Retinal pigment epithelial cell (primary cell): ENCODE results near the gene GAREM1.

Source experiments
- DNase-seq: peaks from one replicate; pipeline ENCODE4 v3.0.0-alpha.2; 2010; ENCODE audit warnings: low read depth
- H3K4me3 ChIP-seq: 2 replicates; pipeline ENCODE4 v1.5.1; 2011; ENCODE audit warnings: mild to moderate bottlenecking, low read length, control low read depth, moderate library complexity
- CTCF ChIP-seq: conservative IDR thresholded peaks from 2 replicates; pipeline ENCODE4 v1.5.1; 2011; ENCODE audit warnings: low read depth, low read length, control low read depth, inconsistent platforms

The GAREM1 gene

DNA sequence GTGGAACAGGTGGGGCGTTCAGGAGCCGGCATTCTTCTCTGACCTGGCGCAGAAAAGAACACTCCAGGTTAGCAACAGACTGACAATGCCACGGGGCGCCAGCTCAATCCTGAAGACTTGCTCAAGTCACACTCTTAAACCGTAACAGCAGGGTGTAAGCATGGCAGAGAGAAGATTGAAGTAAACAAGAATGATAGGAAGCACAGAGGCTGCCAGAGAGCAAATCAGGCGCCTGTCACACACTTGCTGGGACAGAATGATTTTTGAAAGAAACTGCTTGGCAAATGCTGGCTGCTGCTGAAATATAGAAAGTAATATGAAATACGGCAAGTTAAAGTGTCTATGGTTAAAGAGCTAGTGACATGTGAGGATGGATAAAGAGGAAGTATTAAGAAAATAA is 200.3 kb downstream of the GAREM1 start:
- no peak overlapping the region for H3K4me3 ChIP-seq
- no peak for DNase-seq
- no peak for TF ChIP-seq CTCF

DNA sequence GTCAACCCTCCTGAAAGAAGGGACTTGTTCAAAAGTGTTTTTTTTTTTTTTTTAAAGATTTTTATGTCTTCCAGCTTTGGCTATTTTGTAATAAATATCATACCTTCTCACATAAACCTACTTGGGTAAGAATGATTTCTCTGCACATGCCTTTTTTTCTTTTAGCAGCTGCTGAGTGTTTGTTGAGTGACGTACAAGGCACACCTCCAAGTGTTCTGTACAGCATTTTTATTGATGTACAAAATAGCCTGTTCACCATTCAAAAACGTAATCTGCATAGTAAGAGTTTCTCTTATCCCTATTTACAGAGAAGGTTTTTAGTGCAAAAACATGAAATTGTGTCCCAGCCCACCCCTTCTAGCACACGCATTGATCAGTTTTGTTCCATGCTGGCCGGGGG is 203.2 kb downstream of the GAREM1 start:
- no peak overlapping the region for H3K4me3 ChIP-seq
- DNase-seq = no peak
- TF ChIP-seq CTCF = no peak

DNA sequence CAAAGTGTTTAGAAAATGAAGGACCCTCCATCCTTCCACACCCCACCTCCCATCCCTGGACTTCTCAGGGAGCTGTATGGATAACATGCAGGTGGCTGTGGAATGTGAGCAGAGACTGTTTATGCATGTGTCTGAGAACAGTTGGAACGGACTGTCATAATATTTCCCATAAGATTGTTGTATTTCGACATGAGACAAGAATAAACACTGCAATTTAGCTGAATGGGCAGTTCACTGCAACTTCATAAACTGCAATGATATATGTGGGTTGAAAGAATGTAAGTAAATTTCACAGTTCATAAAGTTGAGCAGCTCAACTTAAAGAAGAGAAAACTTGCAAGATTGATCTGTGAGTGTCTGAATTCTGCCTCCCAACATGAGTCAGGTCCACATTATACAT is 206.3 kb downstream of the GAREM1 start:
- no peak for TF ChIP-seq CTCF
- no peak for DNase-seq
- H3K4me3 ChIP-seq = no peak overlapping the region

- DNase-seq = no peak
- TF ChIP-seq CTCF = no peak
- no peak overlapping the region for H3K4me3 ChIP-seq
Observed at GRCh38 chr18:32262092-32262491, 208.6 kb downstream of the GAREM1 start.

DNA sequence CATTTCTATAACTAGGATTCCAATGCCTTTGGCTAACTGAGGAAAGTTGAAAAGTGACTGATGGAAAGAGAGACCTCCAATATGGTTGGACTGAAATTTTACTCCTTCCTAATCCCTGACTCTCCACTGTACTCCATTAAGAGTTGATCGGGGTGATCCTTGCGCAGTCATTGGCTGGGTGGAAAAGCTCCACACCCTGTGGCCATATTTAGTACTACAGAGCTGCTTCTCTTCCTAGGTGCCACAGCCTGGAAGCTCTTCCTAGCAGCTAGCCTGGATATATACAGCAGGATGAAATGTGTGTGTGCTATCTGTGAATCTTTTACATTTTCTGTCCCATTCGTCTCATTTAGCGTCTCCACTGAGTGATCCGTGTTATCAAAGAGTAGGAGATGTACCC is 209.7 kb downstream of the GAREM1 start:
- TF ChIP-seq CTCF = peak; percentile 21
- no peak for DNase-seq

DNA sequence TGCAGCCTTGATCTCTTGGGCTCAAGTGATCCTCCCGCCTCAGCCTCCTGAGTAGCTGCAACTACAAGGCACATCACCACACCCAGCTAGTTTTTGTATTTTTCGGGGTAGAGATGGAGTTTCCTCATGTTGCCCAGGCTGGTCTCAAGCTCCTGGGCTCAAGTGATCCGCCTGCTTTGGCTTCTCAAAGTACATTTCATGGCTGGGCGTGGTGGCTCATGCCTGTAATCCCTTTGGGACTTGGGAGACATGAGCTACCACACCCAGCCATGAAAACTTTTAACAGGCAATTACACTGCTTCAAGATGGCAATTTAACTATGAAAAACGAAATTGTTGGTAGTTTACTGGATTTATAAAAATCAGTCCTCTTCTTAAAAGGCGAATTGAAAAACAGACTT is 211.1 kb downstream of the GAREM1 start:
- TF ChIP-seq CTCF = no peak
- H3K4me3 ChIP-seq = no peak overlapping the region
- no peak for DNase-seq

More for the DNA sequence above, 209.7 kb downstream of the GAREM1 start:
- no peak overlapping the region for H3K4me3 ChIP-seq

DNA sequence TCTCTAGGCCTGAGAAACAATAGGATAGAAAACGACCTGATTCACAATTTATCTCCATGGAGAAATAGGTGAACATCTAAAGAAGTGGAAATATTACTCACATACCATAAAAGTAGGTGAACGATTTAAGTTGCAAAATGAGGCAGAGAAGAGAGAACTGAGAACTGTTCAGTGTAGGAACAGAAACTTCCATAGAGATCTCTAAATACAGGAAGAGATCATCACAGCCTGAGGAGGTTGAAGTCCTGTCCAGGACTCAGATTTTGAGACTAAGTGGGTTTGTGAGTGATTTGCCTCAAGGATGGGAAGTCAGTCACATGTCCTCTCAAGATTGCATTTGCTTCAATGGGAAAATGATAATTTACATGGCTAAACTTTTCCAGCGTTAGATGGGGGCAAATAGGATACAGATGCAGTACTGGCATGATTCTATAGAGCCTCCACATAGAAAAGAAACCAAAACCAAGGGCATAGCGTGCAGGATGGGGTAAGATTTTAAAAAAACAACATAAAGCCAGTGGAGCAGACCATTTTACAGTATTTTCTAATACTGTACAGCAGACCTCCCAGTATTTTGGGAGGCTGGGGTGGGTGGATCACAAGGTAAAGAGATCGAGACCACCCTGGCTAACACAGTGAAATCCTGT is 212.0 kb downstream of the GAREM1 start:
- no peak overlapping the region for H3K4me3 ChIP-seq
- no peak for DNase-seq
- no peak for TF ChIP-seq CTCF
